GM12872 (cell line): ENCODE measurements around the gene FAM20B.

Experiments
- TF ChIP-seq, protein P1 (sequence below): IDR thresholded peaks from 3 replicates; pipeline ENCODE4 v1.5.1; 2011; ENCODE audit warnings: low read depth, mild to moderate bottlenecking, low read length, moderate library complexity; ENCODE audit not compliant: insufficient read depth

Gene FAM20B

DNA sequence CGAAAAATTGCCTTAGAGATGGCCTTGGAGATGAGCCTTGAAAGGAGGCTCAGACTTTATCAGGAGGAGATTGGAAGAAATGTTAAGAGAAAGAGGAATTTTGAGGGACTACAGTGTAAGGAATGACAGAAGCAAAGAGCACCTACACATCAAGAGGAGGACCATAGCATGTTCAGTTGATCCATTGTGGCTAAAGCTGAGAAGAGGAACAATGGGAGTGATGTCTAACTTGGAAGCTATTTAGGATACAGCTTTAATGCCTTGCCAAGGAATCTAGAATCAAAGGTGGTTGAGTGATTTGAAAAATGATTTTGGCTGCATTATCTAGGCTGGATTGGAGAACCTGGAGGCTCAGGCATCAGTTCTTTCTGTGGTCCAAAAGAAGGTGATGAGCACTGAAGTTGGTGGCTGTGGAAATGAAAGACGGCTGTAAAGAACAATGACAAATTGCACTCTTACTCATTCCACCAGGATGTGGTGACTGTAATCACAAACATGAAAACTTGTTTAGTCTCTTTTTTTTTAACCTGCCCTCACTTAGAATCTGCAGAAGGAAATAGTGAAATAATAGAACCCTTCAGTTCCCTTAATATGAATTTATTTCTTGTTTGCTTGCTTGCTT lies 11.3 kb downstream of the FAM20B start:
- TF ChIP-seq, protein P1, sequence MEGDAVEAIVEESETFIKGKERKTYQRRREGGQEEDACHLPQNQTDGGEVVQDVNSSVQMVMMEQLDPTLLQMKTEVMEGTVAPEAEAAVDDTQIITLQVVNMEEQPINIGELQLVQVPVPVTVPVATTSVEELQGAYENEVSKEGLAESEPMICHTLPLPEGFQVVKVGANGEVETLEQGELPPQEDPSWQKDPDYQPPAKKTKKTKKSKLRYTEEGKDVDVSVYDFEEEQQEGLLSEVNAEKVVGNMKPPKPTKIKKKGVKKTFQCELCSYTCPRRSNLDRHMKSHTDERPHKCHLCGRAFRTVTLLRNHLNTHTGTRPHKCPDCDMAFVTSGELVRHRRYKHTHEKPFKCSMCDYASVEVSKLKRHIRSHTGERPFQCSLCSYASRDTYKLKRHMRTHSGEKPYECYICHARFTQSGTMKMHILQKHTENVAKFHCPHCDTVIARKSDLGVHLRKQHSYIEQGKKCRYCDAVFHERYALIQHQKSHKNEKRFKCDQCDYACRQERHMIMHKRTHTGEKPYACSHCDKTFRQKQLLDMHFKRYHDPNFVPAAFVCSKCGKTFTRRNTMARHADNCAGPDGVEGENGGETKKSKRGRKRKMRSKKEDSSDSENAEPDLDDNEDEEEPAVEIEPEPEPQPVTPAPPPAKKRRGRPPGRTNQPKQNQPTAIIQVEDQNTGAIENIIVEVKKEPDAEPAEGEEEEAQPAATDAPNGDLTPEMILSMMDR: no peak

DNA sequence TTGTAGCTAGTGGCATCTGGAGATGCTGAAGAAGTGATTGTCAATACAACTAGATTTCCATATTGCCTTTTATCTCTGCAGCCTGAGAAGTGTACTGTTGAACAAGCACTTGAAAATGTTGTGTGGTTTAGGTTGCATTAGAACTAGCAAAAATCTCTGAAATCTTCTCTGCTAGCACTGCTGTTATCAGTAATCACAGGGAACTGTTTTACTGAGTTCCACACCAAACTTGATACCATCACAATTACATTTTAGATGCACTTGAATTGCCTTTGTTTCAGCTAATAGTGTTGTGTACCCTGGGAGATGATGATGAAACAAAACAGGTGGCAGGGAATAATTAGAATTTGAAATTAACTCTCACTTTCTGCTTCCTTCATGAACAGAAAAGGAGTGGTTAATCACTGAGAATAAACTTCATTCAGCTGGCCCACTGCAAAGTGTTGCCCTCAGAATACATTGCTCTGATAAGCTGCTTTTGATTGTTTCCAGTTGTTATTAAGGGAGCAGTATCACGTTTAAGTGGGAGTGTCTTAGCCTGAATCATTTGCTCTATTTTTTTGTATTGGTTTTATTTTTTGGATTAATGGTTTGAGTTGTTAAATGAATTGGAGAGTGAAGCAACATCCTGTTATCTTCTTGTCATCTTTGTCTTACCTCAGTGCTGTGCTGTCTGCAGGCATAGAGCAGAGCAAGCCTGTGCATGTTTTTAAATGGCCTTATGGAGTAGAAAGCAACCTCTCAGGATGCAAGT lies 13.0 kb downstream of the FAM20B start:
- TF ChIP-seq, protein P1: no peak

DNA sequence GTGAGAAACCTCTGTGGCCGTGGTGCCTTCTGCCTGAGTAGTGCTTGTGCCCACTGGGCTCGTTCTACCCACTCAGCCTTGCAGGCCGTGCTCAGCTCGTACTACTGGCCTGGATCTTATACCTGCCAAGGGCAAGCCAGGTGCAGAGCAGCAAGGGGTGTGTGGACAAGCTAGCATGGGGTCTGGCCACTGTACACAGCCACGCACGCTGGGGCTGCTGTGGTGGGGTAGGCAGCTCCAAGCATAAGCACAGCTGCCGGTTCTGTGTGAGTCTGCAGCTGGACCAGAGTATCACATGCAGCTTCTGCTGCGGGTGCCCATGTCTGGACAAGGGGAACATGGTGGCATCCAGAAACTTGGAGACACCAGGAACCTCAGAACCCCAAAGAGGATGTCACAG lies 16.4 kb downstream of the FAM20B start:
- TF ChIP-seq, protein P1: no peak

DNA sequence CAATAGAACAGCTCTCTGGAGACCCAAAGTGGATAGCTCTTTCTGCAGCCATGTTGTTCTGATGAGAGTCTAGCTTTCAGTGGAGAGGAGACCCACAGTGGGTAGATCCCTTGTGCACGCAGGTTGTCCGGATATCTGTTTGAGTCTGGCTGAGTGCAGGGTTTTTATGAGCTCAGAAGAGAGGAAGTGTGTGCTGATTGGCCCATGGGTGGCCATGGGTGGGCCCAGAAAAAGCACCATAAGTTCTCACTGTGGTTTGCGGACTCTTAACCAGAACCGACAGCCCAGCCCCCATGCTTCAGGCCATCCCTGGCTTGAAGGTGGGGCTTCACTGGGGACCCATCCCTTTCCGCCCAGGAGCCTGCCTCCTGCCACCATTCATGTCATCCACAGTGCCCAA lies 17.0 kb downstream of the FAM20B start:
- TF ChIP-seq, protein P1: no peak

DNA sequence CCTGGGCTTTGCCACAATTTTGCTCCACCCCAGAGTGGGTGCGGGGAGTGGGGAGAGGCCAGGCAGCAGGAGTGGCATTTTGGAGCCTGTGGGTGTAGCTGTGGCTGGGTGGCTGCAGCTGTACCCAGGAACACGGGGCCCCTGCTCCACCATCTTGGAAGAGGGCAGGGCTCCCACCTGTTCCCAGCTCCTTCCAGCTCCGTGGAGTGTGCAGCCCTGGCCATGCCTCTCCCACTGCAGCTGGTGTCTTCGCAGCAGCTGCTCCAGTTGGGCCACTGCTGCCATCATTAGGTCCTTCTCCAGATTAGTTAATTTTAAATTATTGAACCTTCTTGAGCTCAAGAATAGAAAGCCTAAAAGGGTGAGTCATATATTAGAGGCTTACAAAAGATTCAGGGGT lies 17.6 kb downstream of the FAM20B start:
- TF ChIP-seq, protein P1: no peak

DNA sequence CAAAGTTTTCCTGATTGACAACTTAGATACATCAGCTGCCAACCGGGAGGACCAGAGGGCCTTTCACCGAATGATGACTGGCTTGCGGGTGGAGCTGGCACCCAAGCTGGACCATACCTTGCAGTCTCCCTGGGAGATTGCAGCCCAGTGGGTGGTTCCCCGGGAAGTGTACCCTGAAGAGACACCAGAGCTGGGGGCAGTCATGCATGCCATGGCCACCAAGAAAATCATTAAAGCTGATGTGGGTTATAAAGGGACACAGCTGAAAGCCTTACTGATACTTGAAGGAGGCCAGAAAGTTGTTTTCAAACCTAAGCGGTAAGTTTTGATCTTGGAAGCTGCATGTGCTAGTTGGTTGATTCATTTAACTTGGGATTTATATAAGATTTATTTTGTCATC lies 18.2 kb downstream of the FAM20B start:
- TF ChIP-seq, protein P1: no peak

DNA sequence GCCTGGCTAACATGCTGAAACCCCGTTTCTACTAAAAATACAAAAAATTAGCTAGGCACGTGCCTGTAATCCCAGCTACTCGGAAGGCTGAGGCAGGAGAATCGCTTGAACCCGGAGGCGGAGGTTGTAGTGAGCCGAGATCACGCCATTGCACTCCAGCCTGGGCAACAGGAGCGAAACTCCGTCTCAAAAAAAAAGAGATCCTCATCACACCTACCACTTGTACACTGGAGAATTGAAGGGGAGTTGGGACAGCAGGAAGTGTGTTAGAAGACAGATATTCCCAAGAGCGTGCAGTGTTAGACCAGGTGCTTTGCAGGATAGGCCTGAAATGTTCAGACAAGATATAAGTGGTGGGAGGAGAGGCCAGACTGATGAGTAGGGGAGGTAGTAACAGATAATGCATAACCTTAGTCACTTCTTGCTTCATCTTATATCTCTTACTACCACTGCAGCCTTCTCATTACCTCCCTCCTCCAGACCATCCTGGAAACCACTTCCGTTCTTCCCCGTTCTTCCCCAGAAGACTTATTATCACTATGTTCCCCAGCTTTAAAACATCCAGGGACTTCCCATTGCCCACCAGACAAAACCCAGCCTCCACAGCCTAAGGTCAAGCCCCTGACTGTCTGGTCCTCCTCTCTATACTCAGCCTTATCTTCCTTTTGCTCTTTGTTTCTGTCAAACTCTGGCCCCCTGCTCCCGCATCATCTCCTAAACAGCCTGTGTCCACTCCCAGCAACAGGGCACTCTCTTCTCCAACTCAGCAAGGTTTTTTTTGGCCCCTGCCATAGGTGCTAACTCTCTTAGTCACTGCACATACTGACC lies 21.3 kb downstream of the FAM20B start:
- TF ChIP-seq, protein P1: no peak
